IMR-90 (cell line): ENCODE measurements around the gene POLR2L. TPM values are rescaled to one million over a fixed set of nuclear protein-coding genes. Genes with fewer than 3 reads are reported as not detected.

Source experiments
- ATAC-seq: fragments of 200-7000 bp; cut with Tn5 transposase; 2 replicates; pipeline ENCODE4 v1.9.1; 2020; ENCODE audit warnings: low read depth, mild to moderate bottlenecking, moderate library complexity
- Bru-seq: library from RNA; stranded (reverse); fragments of 400-500 nt; gene quantifications from one replicate; lab custom pipeline; 2021; lab: Mats Ljungman, UMichigan
- BruChase-seq, 2 experiments: library from RNA; stranded (reverse); fragments of 400-500 nt; gene quantifications; one replicate each; lab custom pipeline; 2021; lab: Mats Ljungman, UMichigan
- BruUV-seq: library from RNA; stranded (reverse); fragments of 400-500 nt; replicated peaks from 2 replicates; lab custom pipeline; 2021; lab: Mats Ljungman, UMichigan
- CTCF ChIA-PET: fragments of 300-600 bp; formaldehyde crosslinking; extraction: SDS; loops from one replicate; lab custom pipeline; 2021; ENCODE audit warnings: antibody characterized with exemption; lab: Yijun Ruan, JAX
- POLR2A ChIA-PET: fragments of 300-600 bp; sonication (Branson Sonifier 250); formaldehyde crosslinking; loops from one replicate; lab custom pipeline; 2022; ENCODE audit warnings: antibody characterized with exemption; ENCODE audit not compliant: unreplicated experiment; lab: Charles Lee
- DNase-seq: peaks from one replicate; pipeline ENCODE4 v3.0.0; 2013
- H2AFZ ChIP-seq: replicated peaks from 2 replicates; pipeline ENCODE3; 2013; ENCODE audit warnings: low read length, mild to moderate bottlenecking; ENCODE audit not compliant: poor library complexity
- H2AK5ac ChIP-seq: 2 replicates; pipeline ENCODE4 v1.6.1; 2013; ENCODE audit warnings: low read depth, low read length, inconsistent platforms
- H2AK9ac ChIP-seq: replicated peaks from 2 replicates; pipeline ENCODE3; 2013; ENCODE audit warnings: mild to moderate bottlenecking, low read depth, low read length, moderate library complexity; ENCODE audit not compliant: poor library complexity
- H2BK120ac ChIP-seq: 2 replicates; pipeline ENCODE4 v1.6.1; 2013; ENCODE audit warnings: low read depth, low read length, inconsistent platforms
- H2BK15ac ChIP-seq: 3 replicates; pipeline ENCODE4 v1.6.1; 2013; ENCODE audit warnings: low read depth, low read length, inconsistent platforms
- H2BK20ac ChIP-seq: 2 replicates; pipeline ENCODE4 v1.6.1; 2013; ENCODE audit warnings: low read depth, mild to moderate bottlenecking, inconsistent platforms, low read length, moderate library complexity
- H2BK5ac ChIP-seq: 2 replicates; pipeline ENCODE4 v1.6.1; 2013; ENCODE audit warnings: mild to moderate bottlenecking, low read depth, low read length, inconsistent platforms; ENCODE audit not compliant: poor library complexity, severe bottlenecking
- H3K14ac ChIP-seq: replicated peaks from 2 replicates; pipeline ENCODE4 v1.6.1; 2013; ENCODE audit warnings: low read depth, low read length, inconsistent platforms
- H3K18ac ChIP-seq: 2 replicates; pipeline ENCODE4 v1.6.1; 2013; ENCODE audit warnings: low read depth, low read length, control low read depth
- H3K23ac ChIP-seq: 2 replicates; pipeline ENCODE4 v1.6.1; 2013; ENCODE audit warnings: low read depth, low read length, inconsistent platforms
- H3K27ac ChIP-seq: 2 replicates; pipeline ENCODE4 v1.5.1; 2013; ENCODE audit warnings: mild to moderate bottlenecking, control low read depth, low read length; ENCODE audit not compliant: insufficient read depth
- H3K27me3 ChIP-seq: 2 replicates; pipeline ENCODE4 v1.6.1; 2013; ENCODE audit warnings: low read length; ENCODE audit not compliant: control insufficient read depth, insufficient read depth
- H3K36me3 ChIP-seq: 2 replicates; pipeline ENCODE4 v1.6.1; 2013; ENCODE audit warnings: low read length, mixed read lengths; ENCODE audit not compliant: control insufficient read depth, insufficient read depth
- H3K4ac ChIP-seq: 2 replicates; pipeline ENCODE4 v1.6.1; 2013; ENCODE audit warnings: low read depth, low read length, inconsistent platforms
- H3K4me1 ChIP-seq: 2 replicates; pipeline ENCODE4 v1.6.1; 2013; ENCODE audit warnings: low read length, mixed read lengths; ENCODE audit not compliant: control insufficient read depth, insufficient read depth
- H3K4me2 ChIP-seq: 2 replicates; pipeline ENCODE4 v1.6.1; 2013; ENCODE audit warnings: low read depth, mild to moderate bottlenecking, control low read depth, low read length, moderate library complexity
- H3K4me3 ChIP-seq: 2 replicates; pipeline ENCODE4 v1.5.1; 2013; ENCODE audit warnings: low read depth, mild to moderate bottlenecking, control low read depth, low read length, moderate library complexity; ENCODE audit not compliant: insufficient read depth
- H3K56ac ChIP-seq: 2 replicates; pipeline ENCODE4 v1.6.1; 2013; ENCODE audit warnings: low read length, inconsistent platforms; ENCODE audit not compliant: insufficient read depth; ENCODE audit errors: extremely low read depth
- H3K79me1 ChIP-seq, 2 experiments: 2 replicates each; pipeline ENCODE4 v1.6.1; 2013; ENCODE audit warnings: low read length in 2 of 2, inconsistent platforms in 1 of 2, low read depth in 1 of 2
- H3K9ac ChIP-seq: 2 replicates; pipeline ENCODE4 v1.6.1; 2013; ENCODE audit warnings: low read depth, low read length, control low read depth
- H3K9me1 ChIP-seq: 2 replicates; pipeline ENCODE4 v1.6.1; 2013; ENCODE audit warnings: low read length, inconsistent platforms; ENCODE audit not compliant: insufficient read depth
- H3K9me3 ChIP-seq: 2 replicates; pipeline ENCODE4 v1.6.1; 2013; ENCODE audit warnings: low read length; ENCODE audit not compliant: control insufficient read depth, insufficient read depth
- H4K20me1 ChIP-seq: 2 replicates; pipeline ENCODE4 v1.6.1; 2013; ENCODE audit warnings: low read length, inconsistent platforms; ENCODE audit not compliant: insufficient read depth
- H4K5ac ChIP-seq: 2 replicates; pipeline ENCODE4 v1.6.1; 2013; ENCODE audit warnings: mild to moderate bottlenecking, low read depth, low read length, control low read depth
- H4K8ac ChIP-seq, 2 experiments: 2 replicates each; pipeline ENCODE4 v1.6.1; 2013; ENCODE audit warnings: low read depth in 2 of 2, low read length in 2 of 2, control low read depth in 1 of 2, inconsistent platforms in 1 of 2
- H4K91ac ChIP-seq: 2 replicates; pipeline ENCODE4 v1.6.1; 2013; ENCODE audit warnings: low read depth, low read length, inconsistent platforms; ENCODE audit not compliant: insufficient read depth
- BHLHE40 ChIP-seq: fragments of 150-350 bp; IDR thresholded peaks from 2 replicates; pipeline ENCODE4 v1.6.1; 2016; ENCODE audit warnings: mild to moderate bottlenecking, low read depth, low read length
- CEBPB ChIP-seq: IDR thresholded peaks from 2 replicates; pipeline ENCODE4 v1.6.1; 2012; ENCODE audit warnings: low read depth, low read length, improper control_type of control experiment
- CHD1 ChIP-seq: IDR thresholded peaks from 2 replicates; pipeline ENCODE4 v1.6.1; 2012; ENCODE audit warnings: low read depth, low read length, improper control_type of control experiment
- FOS ChIP-seq: fragments of 150-350 bp; IDR thresholded peaks from 2 replicates; pipeline ENCODE4 v1.6.1; 2016; ENCODE audit warnings: low read depth, low read length
- MAFK ChIP-seq: IDR thresholded peaks from 2 replicates; pipeline ENCODE4 v1.6.1; 2012; ENCODE audit warnings: low read depth, low read length, improper control_type of control experiment
- MAZ ChIP-seq: IDR thresholded peaks from 2 replicates; pipeline ENCODE4 v1.6.1; 2012; ENCODE audit warnings: low read depth, mild to moderate bottlenecking, low read length, improper control_type of control experiment, moderate library complexity, borderline replicate concordance
- MXI1 ChIP-seq: IDR thresholded peaks from 2 replicates; pipeline ENCODE4 v1.6.1; 2012; ENCODE audit warnings: low read depth, mild to moderate bottlenecking, low read length, moderate library complexity, borderline replicate concordance
- NFE2L2 ChIP-seq: fragments of 150-350 bp; IDR thresholded peaks from 2 replicates; pipeline ENCODE4 v1.6.1; 2016; ENCODE audit warnings: low read depth, mild to moderate bottlenecking, low read length
- POLR2A ChIP-seq: IDR thresholded peaks from 2 replicates; pipeline ENCODE4 v1.6.1; 2012; ENCODE audit warnings: mild to moderate bottlenecking, low read depth, low read length
- RAD21 ChIP-seq: IDR thresholded peaks from 2 replicates; pipeline ENCODE4 v1.6.1; 2012; ENCODE audit warnings: low read length, improper control_type of control experiment
- RCOR1 ChIP-seq: IDR thresholded peaks from 2 replicates; pipeline ENCODE4 v1.6.1; 2012; ENCODE audit warnings: mild to moderate bottlenecking, low read length, improper control_type of control experiment; ENCODE audit not compliant: insufficient replicate concordance
- SMC3 ChIP-seq: fragments of 150-350 bp; IDR thresholded peaks from 2 replicates; pipeline ENCODE4 v1.6.1; 2016; ENCODE audit warnings: low read depth, mild to moderate bottlenecking, antibody characterized with exemption, low read length, moderate library complexity
- WGBS, 2 experiments: methylation state at CpG; one replicate each; pipeline versions ENCODE4 v1.1.5 to v1.1.7; 2013; ENCODE audit warnings: missing lambda C conversion rate in 2 of 2; ENCODE audit not compliant: insufficient read length in 1 of 2; ENCODE audit errors: extremely low coverage in 2 of 2; 5-methylcytosine and 5-hydroxymethylcytosine counted together
- dilution Hi-C: fragments of 300-500 bp; cut with HindIII; formaldehyde crosslinking; loops from one replicate; pipeline ENCODE4 v1.14.3; 2018; ENCODE audit warnings: low sequenced_read_pairs; ENCODE audit not compliant: unreplicated experiment
- in situ Hi-C: fragments of 300-500 bp; cut with MboI; formaldehyde crosslinking; loops from 3 replicates; pipeline ENCODE4 v1.14.3; 2019; ENCODE audit warnings: low sequenced_read_pairs, inconsistent platforms, mixed read lengths
- intact Hi-C: fragments of 100-400 bp; cut with micrococcal nuclease; formaldehyde crosslinking; loops from 2 replicates; pipeline ENCODE4 v1.10.0; 2022
- long read RNA-seq: library from polyadenylated mRNA; unstranded; transcript quantifications from one replicate; pipeline ENCODE4 v2.0.0, GENCODE V29; 2021; ENCODE audit not compliant: unreplicated experiment
- polyA plus RNA-seq, 3 experiments: library from polyadenylated mRNA; depleted of rRNA; stranded (reverse); fragments of >200 nt; gene quantifications; 2 replicates each; pipeline ENCODE4 v1.2.3, GENCODE V29; 2012; ENCODE audit warnings: low replicate concordance in 1 of 3
- total RNA-seq: library from RNA; depleted of rRNA; stranded (reverse); fragments of >200 nt; gene quantifications from 2 replicates; pipeline ENCODE4 v1.2.3, GENCODE V29; 2012; rRNA removed
- TF ChIP-seq, protein P1 (sequence below): fragments of 150-350 bp; IDR thresholded peaks from 2 replicates; pipeline ENCODE4 v1.6.1; 2017; ENCODE audit warnings: mild to moderate bottlenecking, antibody characterized with exemption, low read length, low read depth
- TF ChIP-seq, protein P2 (sequence below): conservative IDR thresholded peaks from 2 replicates; pipeline ENCODE4 v1.5.1; 2012; ENCODE audit warnings: mild to moderate bottlenecking, low read depth, low read length, improper control_type of control experiment

The POLR2L gene
- 44.4 and 123 TPM in 2 replicates for total RNA-seq
- 416 and 907 TPM in 2 replicates for polyA plus RNA-seq (2012; rRNA removed)
- polyA plus RNA-seq (2012; cell fraction: cytosol; rRNA removed) = 193 and 430 TPM in 2 replicates
- 27.7 and 112 TPM in 2 replicates for polyA plus RNA-seq (2012; cell fraction: nucleus; rRNA removed; ENCODE audit: low replicate concordance)
- percentile 78 among the genes with signal in this experiment for Bru-seq, nascent RNA
- BruChase-seq, experiment 1, labeled RNA remaining after a 6-hour chase = percentile 74 among the genes with signal in this experiment
- percentile 68 among the genes with signal in this experiment for BruChase-seq, experiment 2, labeled RNA remaining after a 2-hour chase
- long read RNA-seq, transcript POLR2L-201 (2 exons, 892 nt) = major isoform, 260 of 277 reads
- long read RNA-seq, partial matches to known transcripts = 0 of 277 reads
- long read RNA-seq, other reads (novel, unspliced or antisense) = 17 of 277 reads

DNA sequence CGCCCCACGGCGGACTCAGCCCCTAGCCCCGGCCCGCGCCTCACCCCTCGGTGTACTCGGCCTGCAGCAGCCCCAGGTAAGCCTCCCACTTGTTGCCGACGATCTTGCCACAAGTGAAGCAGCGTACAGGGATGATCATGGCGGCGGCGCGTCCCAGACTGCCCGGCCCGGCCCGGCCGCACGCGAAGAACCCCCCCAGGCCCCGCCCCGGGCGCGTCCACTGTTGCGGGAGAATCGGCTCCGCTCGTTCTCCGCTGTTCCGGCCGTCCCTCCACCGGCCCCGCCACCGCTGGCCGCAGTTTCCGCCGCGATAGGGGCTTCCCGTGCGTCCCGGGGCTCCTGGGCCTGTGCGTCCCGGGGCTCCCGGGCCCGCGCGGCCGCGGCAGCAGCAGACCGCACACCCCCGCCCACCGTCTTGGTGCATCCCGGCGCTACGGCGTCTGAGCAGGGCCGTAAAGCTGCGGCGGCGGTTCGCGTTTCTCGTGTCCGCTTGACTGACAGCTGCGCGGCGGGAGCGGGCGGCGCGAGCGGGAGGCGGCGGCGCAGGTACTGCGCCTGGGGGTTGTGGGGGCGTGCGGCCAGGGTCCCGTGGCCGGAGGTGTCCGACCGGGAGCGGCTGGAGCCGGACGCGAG, at the start of gene POLR2L, which contains the start of gene TSPAN4:
Gene POLR2L (minus strand): TSS at position 160 of the 633 bp plus-strand sequence. CDS start 21 bp downstream, at position 139.
Gene TSPAN4 (plus strand): TSS at position 483 of the 633 bp plus-strand sequence. CDS start 7,453 bp downstream, outside the sequence.
- peak within 1 kb of the TSS; percentile 35; the same call in 1 of the 3 replicates for H2BK15ac ChIP-seq
- H3K4ac ChIP-seq = peak within 1 kb of the TSS; percentile 96
- H4K8ac ChIP-seq = peak within 1 kb of the TSS; percentile 77 to 91
- H2BK120ac ChIP-seq = peak within 1 kb of the TSS; percentile 95
- H4K91ac ChIP-seq = peak within 1 kb of the TSS; percentile 96
- ATAC-seq (peak; percentile 34), DNase-seq (peak; percentile 84)
- peak within 1 kb of the TSS; percentile 88 for H3K18ac ChIP-seq
- peak within 1 kb of the TSS; percentile 60; the same call in 1 of the 2 replicates for H2BK20ac ChIP-seq
- peak within 1 kb of the TSS; percentile 90 for H3K9ac ChIP-seq
- peaks cover 52% of the 10 kb centered on the region for H4K20me1 ChIP-seq
- H3K9me1 ChIP-seq = peaks cover 19% of the 10 kb centered on the region
- peak within 1 kb of the TSS; percentile 80 for H3K23ac ChIP-seq
- in situ Hi-C loops = no loop called here
- H2BK5ac ChIP-seq = peak within 1 kb of the TSS; percentile 100
- peak within 1 kb of the TSS; percentile 91 for H2AFZ ChIP-seq
- H3K27ac ChIP-seq = peak within 1 kb of the TSS; percentile 98
- peak within 1 kb of the TSS; percentile 98 for H3K4me3 ChIP-seq
- intact Hi-C loops = loop anchor here (10.0 kb wide), 1 partner anchor 212 kb away; no protein-coding TSS in a partner anchor
- H4K5ac ChIP-seq = peak within 1 kb of the TSS; percentile 85
- peaks cover 35% of the 10 kb centered on the region for H3K4me1 ChIP-seq
- CTCF ChIA-PET = interaction anchor here (0.9 kb wide), 1 partner anchor 8 kb away, joined by 3 read pairs; no protein-coding TSS in a partner anchor
- H3K4me2 ChIP-seq = peak within 1 kb of the TSS; percentile 87
- peaks cover 38% of the 10 kb centered on the region for H3K36me3 ChIP-seq
- no peaks in the 10 kb centered on the region for H3K27me3 ChIP-seq
- H3K14ac ChIP-seq = peak within 1 kb of the TSS; percentile 80
- WGBS, 2 experiments = 0% methylated on average over 44 of the region's 87 CpGs; no CpG with 5 or more reads in 1 of the 2 experiments
- peaks cover 23 to 70% of the 10 kb centered on the region in 2 experiments; a peak in 3 of 4 replicates for H3K79me1 ChIP-seq
- dilution Hi-C loops = no loop called here
- H3K9me3 ChIP-seq = no peaks in the 10 kb centered on the region
- peak within 1 kb of the TSS; percentile 99 for H2AK9ac ChIP-seq
- no TSS peak for BruUV-seq
- peak within 1 kb of the TSS; percentile 92 for H3K56ac ChIP-seq
- H2AK5ac ChIP-seq = peak within 1 kb of the TSS; percentile 97
- POLR2A ChIA-PET = interaction anchor here (0.6 to 1.0 kb wide), 3 partner anchors 8 to 39 kb away, joined by 3 to 4 read pairs (median 3); partner anchors contain the start of gene CD151
- TF ChIP-seq RCOR1 (no peak), MAZ (peak; percentile 75; the same call in 1 of the 2 replicates), RAD21 (no peak), CHD1 (peak; percentile 62; the same call in 1 of the 2 replicates), POLR2A (peak; percentile 97), BHLHE40 (peak; percentile 94), SMC3 (no peak), MAFK (no peak), MXI1 (peak; percentile 99), CEBPB (no peak), FOS (no peak), NFE2L2 (no peak)
- TF ChIP-seq, protein P1, sequence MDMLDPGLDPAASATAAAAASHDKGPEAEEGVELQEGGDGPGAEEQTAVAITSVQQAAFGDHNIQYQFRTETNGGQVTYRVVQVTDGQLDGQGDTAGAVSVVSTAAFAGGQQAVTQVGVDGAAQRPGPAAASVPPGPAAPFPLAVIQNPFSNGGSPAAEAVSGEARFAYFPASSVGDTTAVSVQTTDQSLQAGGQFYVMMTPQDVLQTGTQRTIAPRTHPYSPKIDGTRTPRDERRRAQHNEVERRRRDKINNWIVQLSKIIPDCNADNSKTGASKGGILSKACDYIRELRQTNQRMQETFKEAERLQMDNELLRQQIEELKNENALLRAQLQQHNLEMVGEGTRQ = peak; percentile 4; the same call in 1 of the 2 replicates
- TF ChIP-seq, protein P2, sequence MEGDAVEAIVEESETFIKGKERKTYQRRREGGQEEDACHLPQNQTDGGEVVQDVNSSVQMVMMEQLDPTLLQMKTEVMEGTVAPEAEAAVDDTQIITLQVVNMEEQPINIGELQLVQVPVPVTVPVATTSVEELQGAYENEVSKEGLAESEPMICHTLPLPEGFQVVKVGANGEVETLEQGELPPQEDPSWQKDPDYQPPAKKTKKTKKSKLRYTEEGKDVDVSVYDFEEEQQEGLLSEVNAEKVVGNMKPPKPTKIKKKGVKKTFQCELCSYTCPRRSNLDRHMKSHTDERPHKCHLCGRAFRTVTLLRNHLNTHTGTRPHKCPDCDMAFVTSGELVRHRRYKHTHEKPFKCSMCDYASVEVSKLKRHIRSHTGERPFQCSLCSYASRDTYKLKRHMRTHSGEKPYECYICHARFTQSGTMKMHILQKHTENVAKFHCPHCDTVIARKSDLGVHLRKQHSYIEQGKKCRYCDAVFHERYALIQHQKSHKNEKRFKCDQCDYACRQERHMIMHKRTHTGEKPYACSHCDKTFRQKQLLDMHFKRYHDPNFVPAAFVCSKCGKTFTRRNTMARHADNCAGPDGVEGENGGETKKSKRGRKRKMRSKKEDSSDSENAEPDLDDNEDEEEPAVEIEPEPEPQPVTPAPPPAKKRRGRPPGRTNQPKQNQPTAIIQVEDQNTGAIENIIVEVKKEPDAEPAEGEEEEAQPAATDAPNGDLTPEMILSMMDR = no peak
